ENCODE measurements around the gene LEKR1.

LEKR1 gene

GRCh38 chr3:157086060-157086750 is 260.1 kb downstream of the LEKR1 start:
- DNase-seq (ENCODE audit: low read depth) = no peak
- H3K4me3 ChIP-seq (ENCODE audit: low read depth, low read length) = no peak overlapping the region

GRCh38 chr3:157086775-157087174 is 260.6 kb downstream of the LEKR1 start:
- DNase-seq (ENCODE audit: low read depth) = no peak
- H3K4me3 ChIP-seq (ENCODE audit: low read depth, low read length) = no peak overlapping the region

GRCh38 chr3:157087373-157087772 is 261.2 kb downstream of the LEKR1 start:
- no peak overlapping the region for H3K4me3 ChIP-seq (ENCODE audit: low read depth, low read length)
- no peak for DNase-seq (ENCODE audit: low read depth)

DNA sequence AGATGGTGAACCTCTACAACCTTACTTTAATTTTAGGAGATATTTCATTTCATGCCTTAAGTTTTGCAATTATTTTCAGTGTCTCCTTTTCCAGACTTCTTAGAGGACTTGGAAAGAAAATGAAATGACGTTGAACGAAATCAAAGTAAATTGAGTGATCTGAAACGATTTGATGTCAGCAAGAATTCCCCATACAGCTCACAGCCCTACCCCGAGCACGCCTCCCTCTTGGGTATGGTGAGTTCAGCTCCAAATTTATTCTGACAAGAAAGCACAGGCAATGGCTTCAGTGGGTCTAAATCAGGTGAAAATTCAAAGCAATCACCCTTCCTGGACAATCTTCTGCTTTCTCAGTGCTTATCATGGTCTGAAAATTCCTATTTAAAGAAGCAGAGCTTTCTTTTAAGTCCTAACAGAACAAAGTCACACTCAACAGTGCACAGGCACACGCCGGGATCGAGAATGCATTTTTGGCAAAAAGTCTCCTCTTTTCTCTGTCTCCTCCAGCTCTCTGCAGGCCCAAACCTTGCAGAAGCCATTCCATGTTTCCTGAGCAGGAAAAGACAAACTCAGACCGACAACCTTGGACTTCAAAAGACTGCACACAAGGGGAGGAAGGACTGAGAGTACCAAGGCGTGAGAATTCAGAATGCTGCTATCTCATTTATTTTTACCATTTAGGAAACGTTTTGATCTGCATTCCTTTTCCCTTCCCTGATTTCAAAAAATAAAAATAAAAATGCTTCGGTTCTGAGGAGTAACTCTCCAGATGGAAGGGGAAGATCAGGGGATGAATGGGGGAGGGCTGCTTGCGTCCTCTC is 261.8 kb downstream of the LEKR1 start:
- DNase-seq (ENCODE audit: low read depth) = no peak
- H3K4me3 ChIP-seq (ENCODE audit: low read depth, low read length) = peak overlapping the region; percentile 54

DNA sequence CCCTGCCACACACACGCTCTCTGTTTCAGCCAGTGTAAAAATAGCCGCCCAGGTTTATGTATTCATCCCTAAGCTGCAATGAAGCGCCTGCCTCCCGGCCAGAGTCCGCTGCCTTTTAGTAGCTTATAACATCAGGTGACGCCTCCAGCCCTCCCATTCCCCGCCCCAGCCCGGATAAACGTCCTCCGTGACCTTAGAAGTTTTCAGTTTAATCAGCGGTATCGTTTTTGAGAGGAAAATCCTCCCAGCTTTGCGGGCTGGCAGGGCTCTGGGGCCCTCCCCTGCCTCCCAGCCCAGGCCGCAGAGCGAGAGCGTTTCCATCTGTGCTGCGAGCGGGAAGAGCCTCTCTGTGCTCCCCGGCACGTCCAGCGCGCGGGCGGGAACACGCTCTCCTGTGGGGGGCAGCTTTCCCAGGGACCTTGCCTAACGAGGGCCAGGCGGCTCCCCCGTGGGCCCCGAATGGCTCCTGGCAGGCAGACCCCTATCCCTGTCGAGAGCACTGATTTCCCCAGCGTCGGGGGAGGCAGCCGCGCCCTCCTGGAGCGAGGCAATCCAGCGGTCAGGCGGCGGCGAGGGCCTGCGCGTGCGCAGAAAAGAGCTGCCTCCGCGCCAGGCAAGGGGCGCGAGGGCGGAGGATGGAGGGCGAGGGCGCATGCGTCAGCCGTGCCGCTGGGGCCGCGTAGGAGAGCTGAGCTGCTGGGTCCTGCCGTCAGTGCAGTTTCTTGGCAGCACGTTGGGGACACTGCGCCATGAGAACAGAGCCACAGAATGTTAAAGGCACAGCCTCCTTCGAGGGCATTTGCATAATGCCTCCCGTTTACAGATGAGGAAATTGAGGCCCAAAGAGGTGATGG is 262.7 kb downstream of the LEKR1 start:
- peak; percentile 90 for DNase-seq (ENCODE audit: low read depth)
- peak overlapping the region; percentile 54 for H3K4me3 ChIP-seq (ENCODE audit: low read depth, low read length)

DNA sequence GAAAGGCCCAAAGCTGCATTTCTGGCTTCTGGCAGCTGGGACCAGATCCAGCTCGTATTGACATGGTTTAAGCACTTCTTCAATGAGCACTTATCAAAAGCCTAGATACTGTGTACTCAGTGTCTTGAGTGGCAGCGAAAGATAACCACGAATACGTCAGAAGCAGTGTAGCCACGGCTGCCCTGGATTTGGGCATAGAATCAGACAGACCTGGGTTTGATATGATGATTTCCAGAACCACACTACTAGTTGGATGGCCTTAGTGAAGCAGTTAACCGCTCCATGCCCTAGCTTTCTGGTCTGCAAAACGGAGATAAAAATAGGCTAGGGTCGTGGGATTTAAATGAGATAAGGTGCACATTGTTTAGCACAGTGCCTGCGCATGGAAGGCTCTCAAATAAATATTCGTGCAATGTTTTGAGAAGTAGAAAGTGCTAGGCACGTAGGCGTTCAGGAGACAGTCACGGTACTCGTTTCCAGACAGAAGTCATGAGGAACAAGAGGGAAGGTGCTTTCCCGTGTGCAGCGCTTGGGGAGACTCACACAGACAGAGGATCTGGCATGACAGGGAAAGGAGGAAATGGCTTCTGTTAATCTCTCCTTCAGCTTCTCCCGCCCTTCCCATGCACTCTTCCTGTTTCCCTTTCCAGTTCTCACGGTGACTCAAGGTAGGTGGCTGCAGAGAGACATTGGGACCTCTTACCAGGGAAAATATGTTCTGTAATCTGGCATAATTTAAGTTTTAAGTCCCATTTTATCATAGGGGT is 263.5 kb downstream of the LEKR1 start:
- H3K4me3 ChIP-seq (ENCODE audit: low read depth, low read length) = peak overlapping the region; percentile 54
- no peak for DNase-seq (ENCODE audit: low read depth)

DNA sequence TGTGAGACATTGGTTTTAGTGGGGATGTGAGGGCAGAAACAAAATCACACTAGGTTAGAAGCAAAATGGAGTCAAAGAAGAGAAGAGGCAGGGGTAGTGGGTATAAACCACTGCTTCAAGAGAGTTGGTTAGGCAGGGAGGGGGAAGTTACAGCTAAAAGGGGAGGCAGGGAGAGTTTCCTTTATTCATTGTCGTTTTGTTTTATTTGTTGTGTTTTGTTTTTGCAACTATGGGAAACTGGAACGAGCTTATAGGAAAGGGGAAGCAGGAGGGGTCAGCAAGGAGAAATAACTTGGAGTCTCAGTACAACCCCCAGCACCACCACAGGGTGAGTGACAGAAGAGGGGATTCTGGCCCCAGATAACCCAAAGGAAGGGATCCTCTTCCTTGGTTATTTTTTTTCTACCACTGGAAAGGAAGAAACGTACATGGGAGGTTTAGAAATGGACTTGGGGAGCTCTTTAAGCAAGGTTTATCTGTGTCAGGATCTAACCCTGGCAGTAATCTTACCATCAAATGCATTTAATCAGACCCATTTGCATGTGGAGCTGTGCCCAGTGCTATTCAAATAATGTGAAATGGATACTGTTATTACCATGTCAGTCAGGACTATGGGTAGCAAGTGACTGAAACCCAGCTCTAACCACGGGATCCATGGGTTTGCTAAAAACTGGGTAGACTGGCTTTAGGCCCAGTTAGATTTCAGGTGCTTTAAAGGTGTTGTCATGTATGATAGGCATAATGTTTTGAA is 265.1 kb downstream of the LEKR1 start:
- no peak overlapping the region for H3K4me3 ChIP-seq (ENCODE audit: low read depth, low read length)
- DNase-seq (ENCODE audit: low read depth) = no peak

DNA sequence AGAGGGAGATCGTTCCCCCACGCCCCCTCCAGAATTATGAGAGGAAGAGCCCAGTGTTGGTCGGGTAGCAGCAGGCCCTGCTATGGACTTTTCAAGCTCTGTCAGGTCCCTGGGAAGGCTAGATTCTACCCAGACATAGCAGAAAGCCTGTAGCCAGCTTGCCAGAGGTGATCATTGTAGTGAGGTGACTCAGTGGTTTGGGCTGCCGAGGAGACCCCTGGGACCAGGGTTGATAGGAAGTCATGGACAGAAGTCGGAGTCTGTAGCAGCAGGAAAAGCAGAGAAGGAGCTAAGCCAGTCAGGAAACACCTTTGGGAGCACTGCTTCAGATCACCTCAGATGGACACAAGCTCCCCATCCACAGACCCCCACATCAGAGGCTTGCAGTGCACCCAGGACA is 266.1 kb downstream of the LEKR1 start:
- DNase-seq (ENCODE audit: low read depth) = no peak

DNA sequence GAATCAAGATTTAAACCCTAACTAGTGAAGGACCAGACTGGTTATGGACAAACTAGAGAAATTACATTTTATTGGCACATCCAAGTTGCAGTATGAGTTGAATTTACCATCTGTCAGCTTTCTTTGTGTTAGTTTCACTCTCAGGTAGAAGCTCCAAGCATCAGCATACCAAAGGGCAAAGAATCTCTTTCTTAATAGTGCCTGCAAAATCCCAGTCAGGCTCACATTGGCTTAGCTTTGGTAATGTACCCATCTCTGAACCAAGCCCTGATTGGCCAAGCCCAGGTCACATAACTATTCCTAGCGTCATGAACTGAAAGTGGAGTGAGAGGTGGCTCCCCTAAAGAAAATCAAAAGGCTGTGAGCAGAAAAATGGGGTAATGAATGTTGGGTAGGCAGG is 266.9 kb downstream of the LEKR1 start:
- no peak overlapping the region for H3K4me3 ChIP-seq (ENCODE audit: low read depth, low read length)
- no peak for DNase-seq (ENCODE audit: low read depth)

More for the DNA sequence above, 266.1 kb downstream of the LEKR1 start:
- H3K4me3 ChIP-seq (ENCODE audit: low read depth, low read length) = no peak overlapping the region

GRCh38 chr3:157094301-157094700 is 268.1 kb downstream of the LEKR1 start:
- no peak for DNase-seq (ENCODE audit: low read depth)
- no peak overlapping the region for H3K4me3 ChIP-seq (ENCODE audit: low read depth, low read length)

DNA sequence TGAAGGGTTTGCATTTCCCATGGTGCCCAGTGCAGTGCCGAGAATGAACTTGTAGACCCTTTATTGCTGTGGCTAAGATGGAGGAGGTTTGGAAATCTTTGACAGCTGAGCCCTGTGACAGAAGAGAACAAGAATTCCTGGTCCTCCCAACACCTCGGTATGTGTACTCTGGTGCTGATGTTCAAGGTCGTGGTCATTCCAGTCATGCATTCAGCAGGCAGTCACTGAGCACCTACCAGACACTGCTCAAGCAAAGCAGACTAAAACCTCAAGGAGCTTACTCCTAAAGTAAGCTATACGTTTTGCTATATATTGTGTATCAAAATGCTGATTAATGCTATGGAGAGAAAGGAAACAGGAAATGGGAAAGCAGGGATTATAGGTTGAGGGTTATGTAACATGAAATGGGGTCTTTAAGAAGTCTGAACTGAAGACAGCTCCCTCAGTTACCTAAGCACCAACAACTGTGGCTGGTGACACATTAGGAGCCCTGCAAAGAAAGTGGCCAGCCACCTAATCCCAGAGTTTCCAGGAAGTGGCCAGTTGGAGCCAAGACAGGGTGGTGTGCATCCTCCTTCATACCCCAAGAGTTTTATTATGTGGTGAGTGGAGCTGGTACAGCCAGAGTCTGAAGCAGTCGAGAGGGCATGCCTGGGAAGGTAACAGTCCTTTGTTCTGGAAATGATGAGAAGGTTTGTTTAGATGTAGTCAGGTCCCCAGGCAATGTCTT is 268.8 kb downstream of the LEKR1 start:
- no peak overlapping the region for H3K4me3 ChIP-seq (ENCODE audit: low read depth, low read length)
- DNase-seq (ENCODE audit: low read depth) = no peak
